ENCODE measurements around the gene TMTC2. TPM values are rescaled to one million over a fixed set of nuclear protein-coding genes. Genes with fewer than 3 reads are reported as not detected.

The TMTC2 gene
- total and polyA plus RNA-seq, 10 of the 15 experiments (the other 5 are each of a cell fraction or from before 2014, with no cell fraction given): 0.14 to 9.7 (median 1.2) TPM

GRCh38 chr12:83158613-83159207 lies 472.0 kb downstream of the TMTC2 start (continued):
- TF ChIP-seq ZNF592 (IDR thresholded peaks at IDR 0.05) (no peak), POU2F2 (IDR thresholded peaks at IDR 0.05; ENCODE audit: borderline replicate concordance, low read depth, low read length) (no peak), IKZF1 (conservative IDR thresholded peaks at IDR 0.05) (no peak), MEF2B (IDR thresholded peaks at IDR 0.05; ENCODE audit: partially characterized antibody, poor library complexity, severe bottlenecking) (no peak), CREB1 (IDR thresholded peaks at IDR 0.05; ENCODE audit: low read depth) (no peak)

- RAD21 ChIA-PET (ENCODE audit: unreplicated experiment): interaction anchor here (1.3 kb wide), 1 partner anchor 475 kb away, joined by 3 read pairs; no protein-coding TSS in a partner anchor
- no peak for FAIRE-seq
- BruUV-seq (replicated peaks): no TSS peak
- TF ChIP-seq ELK1 (IDR thresholded peaks at IDR 0.05; ENCODE audit: low read depth, low read length) (no peak), RCOR1 (conservative IDR thresholded peaks at IDR 0.05; ENCODE audit: low read depth, low read length) (no peak), ZNF592 (IDR thresholded peaks at IDR 0.05) (no peak), POU2F2 (IDR thresholded peaks at IDR 0.05; ENCODE audit: borderline replicate concordance, low read depth, low read length) (no peak), RFX5 (IDR thresholded peaks at IDR 0.05; ENCODE audit: low read depth, low read length) (no peak), MYC (IDR thresholded peaks at IDR 0.05; ENCODE audit: insufficient read depth, insufficient read length, insufficient replicate concordance, low read length, severe bottlenecking) (no peak), SMARCA5 (IDR thresholded peaks at IDR 0.05) (no peak), MTA2 (IDR thresholded peaks at IDR 0.05; ENCODE audit: low read depth) (no peak)
Observed at GRCh38 chr12:83161456-83161855, 474.8 kb downstream of the TMTC2 start.

More at GRCh38 chr12:83161456-83161855, 474.8 kb downstream of the TMTC2 start:
- Histone ChIP-seq H3K9me3 (replicated peaks; ENCODE audit: control insufficient read depth, insufficient read depth, low read length) (no peaks in the 10 kb centered on the region), H4K20me1 (ENCODE audit: control insufficient read depth, insufficient read depth) (no peaks in the 10 kb centered on the region), H3K27me3 (replicated peaks in 1 of 2; ENCODE audit: control insufficient read depth in 2 of 2, insufficient read depth in 2 of 2, low read length in 1 of 2) (no peaks in the 10 kb centered on the region), H3K27ac (ENCODE audit: control insufficient read depth, insufficient read depth) (no peak overlapping the region), H3K9ac (ENCODE audit: control insufficient read depth, insufficient read depth, low read length) (no peak overlapping the region), H3K36me3 (ENCODE audit: control insufficient read depth in 2 of 2, insufficient read depth in 2 of 2, low read length in 1 of 2) (no peaks in the 10 kb centered on the region), H3K4me3 (no peak overlapping the region), H3K79me2 (ENCODE audit: control insufficient read depth, insufficient read depth, low read length) (no peaks in the 10 kb centered on the region), H3K4me2 (ENCODE audit: control insufficient read depth, insufficient read depth) (no peak overlapping the region), H2AFZ (ENCODE audit: control insufficient read depth, low read depth, low read length) (no peak overlapping the region), H3K4me1 (ENCODE audit: control insufficient read depth, insufficient read depth, low read length) (no peaks in the 10 kb centered on the region)
- SMC1A ChIA-PET (ENCODE audit: uncharacterized antibody, unreplicated experiment): no interaction called here
- intact Hi-C loops (cut with micrococcal nuclease; ENCODE audit: unreplicated experiment): no loop called here
- CTCF ChIA-PET: no interaction called here
- ATAC-seq: no peak
- POLR2A ChIA-PET: no interaction called here
- WGBS (ENCODE audit: insufficient coverage, insufficient replicate concordance, low lambda C conversion rate, missing lambda C conversion rate): 33% methylated on average over 1 of the region's 1 CpG
- no peak for DNase-seq (ENCODE audit: low read depth, low spot score)
- in situ Hi-C loops (cut with MboI): no loop called here

Measured in GM12878 (cell line).